Activated naive CD4-positive, alpha-beta T cell treated with anti-CD3 and anti-CD28 coated beads for 36 hours (primary cell): ENCODE data around the gene RAET1E. TPM values are rescaled to one million over a fixed set of nuclear protein-coding genes. Genes with fewer than 3 reads are reported as not detected.
"Not testable (repeated sequence)": the region's sequence is repeated elsewhere in the genome, so short reads cannot be mapped to it uniquely, and the experiment has no call there.

Experiments used
- CTCF ChIA-PET: fragments of 350-600 bp; sonication (Branson Sonifier 250); formaldehyde crosslinking; loops from one replicate; lab custom pipeline; 2021; ENCODE audit warnings: antibody characterized with exemption; lab: Charles Lee
- DNase-seq: peaks from one replicate; pipeline ENCODE4 v3.0.0-alpha.2; 2020
- H3K27ac Mint-ChIP-seq: one replicate; pipeline ENCODE4 v1.8.0; 2021; ENCODE audit warnings: mild to moderate bottlenecking, mixed read lengths
- H3K27me3 Mint-ChIP-seq: one replicate; pipeline ENCODE4 v1.8.0; 2021; ENCODE audit warnings: low read depth, mixed read lengths
- H3K36me3 Mint-ChIP-seq: one replicate; pipeline ENCODE4 v1.8.0; 2021; ENCODE audit warnings: low read depth, mixed read lengths
- H3K4me1 Mint-ChIP-seq: one replicate; pipeline ENCODE4 v1.8.0; 2021; ENCODE audit warnings: low read depth, mixed read lengths
- H3K4me3 Mint-ChIP-seq: one replicate; pipeline ENCODE4 v1.8.0; 2021; ENCODE audit warnings: mild to moderate bottlenecking, moderate library complexity, mixed read lengths
- H3K9me3 Mint-ChIP-seq: one replicate; pipeline ENCODE4 v1.8.0; 2021; ENCODE audit warnings: mixed read lengths
- intact Hi-C: fragments of 100-400 bp; cut with micrococcal nuclease; formaldehyde crosslinking; loops from one replicate; pipeline ENCODE4 v1.15.1; 2023
- total RNA-seq, 2 experiments: library from RNA; stranded (reverse); gene quantifications; one replicate each; pipeline ENCODE4 v1.2.3, GENCODE V29; 2021

RAET1E gene, protein sequence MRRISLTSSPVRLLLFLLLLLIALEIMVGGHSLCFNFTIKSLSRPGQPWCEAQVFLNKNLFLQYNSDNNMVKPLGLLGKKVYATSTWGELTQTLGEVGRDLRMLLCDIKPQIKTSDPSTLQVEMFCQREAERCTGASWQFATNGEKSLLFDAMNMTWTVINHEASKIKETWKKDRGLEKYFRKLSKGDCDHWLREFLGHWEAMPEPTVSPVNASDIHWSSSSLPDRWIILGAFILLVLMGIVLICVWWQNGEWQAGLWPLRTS
- total RNA-seq: not detected

DNA sequence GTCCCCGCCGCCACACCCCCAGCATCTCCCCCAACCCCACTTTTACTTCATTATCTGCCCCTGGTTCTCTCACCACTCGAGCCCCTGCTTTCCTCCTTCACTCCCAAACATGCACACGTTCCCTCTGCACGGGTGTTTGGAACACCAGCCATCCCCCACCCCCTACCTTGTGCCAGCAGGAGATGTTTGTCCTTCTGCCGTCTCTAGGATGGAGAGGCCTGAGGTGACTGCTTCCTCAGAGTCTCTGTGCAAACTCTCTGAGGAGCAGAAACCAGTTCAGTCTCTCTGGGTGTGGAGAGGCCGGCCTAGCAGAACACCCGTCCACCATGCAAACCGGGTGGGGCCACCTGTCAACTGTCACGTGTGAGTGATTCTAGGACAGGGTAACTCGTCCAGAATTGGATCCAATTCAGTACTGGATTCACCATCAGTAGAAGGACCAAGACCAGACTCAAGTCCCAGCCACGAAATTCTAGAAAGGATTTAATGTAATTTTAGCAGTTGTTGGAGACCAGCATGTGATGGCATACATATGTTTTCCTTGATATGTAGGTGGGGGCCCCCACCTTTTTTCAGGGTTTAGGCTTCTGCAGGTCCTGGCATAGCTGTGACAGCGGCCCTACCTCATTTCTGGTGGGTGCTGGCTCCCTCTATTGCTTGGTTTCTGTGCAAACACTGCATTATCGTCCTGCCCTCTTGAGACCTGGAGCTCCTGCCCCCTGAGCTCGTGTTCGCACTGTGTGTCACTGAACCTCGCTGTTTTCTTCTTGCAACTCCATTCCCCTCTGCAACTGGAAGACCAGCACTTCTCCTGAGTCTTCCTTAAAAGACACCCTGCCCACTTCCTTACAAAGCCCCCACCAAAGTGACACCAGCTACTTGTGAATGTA, at the start of gene RAET1E:
RAET1E (minus strand) TSS at position 259 of the 890 bp plus-strand sequence. CDS start 7,212 bp downstream, outside the sequence.
- intact Hi-C loops: no loop called here
- H3K4me1 Mint-ChIP-seq: peaks cover 12% of the 10 kb centered on the region

DNA sequence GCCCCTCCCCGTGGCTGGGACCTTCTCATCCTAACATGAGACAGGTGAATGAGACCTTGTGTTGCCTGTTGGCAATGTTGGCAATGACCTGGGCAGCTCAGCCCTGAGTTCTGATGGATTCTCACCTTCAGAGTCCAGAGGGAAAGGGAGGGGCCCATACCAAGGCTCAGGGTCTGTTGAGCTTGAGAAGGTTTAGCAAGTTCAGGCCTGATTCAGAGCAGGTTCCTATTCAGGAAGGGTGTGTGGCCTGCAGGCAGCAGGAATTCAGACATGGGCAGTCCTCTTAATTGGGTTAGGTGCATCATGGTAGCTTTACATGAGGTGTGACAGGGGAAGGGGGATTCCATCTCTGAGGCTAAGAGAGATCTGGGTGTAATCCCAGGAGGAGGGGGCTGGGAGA, 49.6 kb upstream of the RAET1E start:
- CTCF ChIA-PET: interaction anchor here (1.4 kb wide), 1 partner anchor 69 kb away, joined by 3 read pairs; no protein-coding TSS in a partner anchor
- peaks cover 44% of the 10 kb centered on the region for H3K27me3 Mint-ChIP-seq
- H3K27ac Mint-ChIP-seq, H3K4me1 Mint-ChIP-seq, intact Hi-C loops, H3K4me3 Mint-ChIP-seq, H3K36me3 Mint-ChIP-seq, DNase-seq, H3K9me3 Mint-ChIP-seq: not testable (repeated sequence)

More for the DNA sequence above, at the start of gene RAET1E:
- no peaks in the 10 kb centered on the region for H3K9me3 Mint-ChIP-seq
- H3K27me3 Mint-ChIP-seq: peaks cover 3% of the 10 kb centered on the region
- no peak within 1 kb of the TSS for H3K4me3 Mint-ChIP-seq
- no peak within 1 kb of the TSS for H3K27ac Mint-ChIP-seq
- no peaks in the 10 kb centered on the region for H3K36me3 Mint-ChIP-seq
- CTCF ChIA-PET: no interaction called here
- no peak for DNase-seq

DNA sequence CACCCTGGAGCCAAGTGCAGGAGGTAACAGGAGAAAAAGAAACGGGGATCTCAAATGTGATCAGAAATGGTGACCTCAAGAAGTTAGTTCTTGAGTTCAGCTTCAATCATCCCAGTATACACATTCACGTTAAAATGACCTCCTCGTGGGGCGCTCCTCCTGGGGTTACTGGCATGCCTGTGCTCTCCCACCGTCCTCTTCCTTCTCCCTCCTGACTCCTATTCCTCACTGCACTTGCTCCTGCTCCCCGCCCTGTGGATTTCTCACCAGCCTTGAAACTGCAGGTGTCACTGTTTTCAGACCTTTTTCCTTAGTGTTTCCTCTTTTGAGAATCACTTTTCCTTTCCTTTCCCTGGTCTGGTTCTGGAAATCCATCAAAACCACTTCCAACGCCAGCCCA, 48.7 kb upstream of the RAET1E start:
- intact Hi-C loops, H3K4me1 Mint-ChIP-seq, CTCF ChIA-PET, H3K9me3 Mint-ChIP-seq, H3K4me3 Mint-ChIP-seq, H3K27ac Mint-ChIP-seq, H3K36me3 Mint-ChIP-seq, DNase-seq: not testable (repeated sequence)
- peaks cover 39% of the 10 kb centered on the region for H3K27me3 Mint-ChIP-seq

DNA sequence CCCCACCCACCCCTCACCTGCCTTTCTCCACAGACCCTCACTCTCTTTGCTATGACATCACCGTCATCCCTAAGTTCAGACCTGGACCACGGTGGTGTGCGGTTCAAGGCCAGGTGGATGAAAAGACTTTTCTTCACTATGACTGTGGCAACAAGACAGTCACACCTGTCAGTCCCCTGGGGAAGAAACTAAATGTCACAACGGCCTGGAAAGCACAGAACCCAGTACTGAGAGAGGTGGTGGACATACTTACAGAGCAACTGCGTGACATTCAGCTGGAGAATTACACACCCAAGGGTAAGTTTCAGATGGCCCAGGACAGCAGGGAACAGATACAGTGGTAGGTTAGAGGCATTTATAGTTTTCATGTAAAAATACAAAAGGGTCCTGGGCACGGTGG, 47.4 kb upstream of the RAET1E start:
- not testable (repeated sequence) for H3K27ac Mint-ChIP-seq, H3K36me3 Mint-ChIP-seq

DNA sequence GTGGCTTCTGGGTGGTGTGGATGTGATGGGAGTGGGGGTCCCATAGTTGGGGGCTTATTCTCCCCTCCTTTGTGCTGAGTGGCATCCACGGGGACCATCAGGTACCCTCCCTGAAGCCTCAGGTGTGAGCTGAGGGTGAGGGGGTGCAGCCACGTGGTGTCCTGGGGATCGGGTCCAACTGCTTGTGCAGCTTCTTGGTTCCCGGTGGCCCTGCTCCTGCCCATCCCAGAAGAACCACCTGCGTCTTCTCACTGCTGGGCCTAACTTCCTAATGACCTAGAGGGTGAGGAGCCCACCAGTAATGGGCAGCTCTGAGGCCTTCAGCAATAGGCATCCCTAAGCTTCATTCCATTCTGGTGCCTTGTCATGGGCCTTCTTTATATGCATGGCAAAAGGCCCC, 45.4 kb upstream of the RAET1E start:
- peaks cover 40% of the 10 kb centered on the region for H3K27me3 Mint-ChIP-seq
- DNase-seq, CTCF ChIA-PET, H3K4me3 Mint-ChIP-seq, H3K9me3 Mint-ChIP-seq, H3K36me3 Mint-ChIP-seq, H3K27ac Mint-ChIP-seq, intact Hi-C loops: not testable (repeated sequence)
- H3K4me1 Mint-ChIP-seq: peaks cover 29% of the 10 kb centered on the region

More for the DNA sequence above, 47.4 kb upstream of the RAET1E start:
- H3K4me3 Mint-ChIP-seq, CTCF ChIA-PET, DNase-seq, H3K9me3 Mint-ChIP-seq, intact Hi-C loops: not testable (repeated sequence)
- H3K27me3 Mint-ChIP-seq: peaks cover 36% of the 10 kb centered on the region
- H3K4me1 Mint-ChIP-seq: peaks cover 11% of the 10 kb centered on the region

DNA sequence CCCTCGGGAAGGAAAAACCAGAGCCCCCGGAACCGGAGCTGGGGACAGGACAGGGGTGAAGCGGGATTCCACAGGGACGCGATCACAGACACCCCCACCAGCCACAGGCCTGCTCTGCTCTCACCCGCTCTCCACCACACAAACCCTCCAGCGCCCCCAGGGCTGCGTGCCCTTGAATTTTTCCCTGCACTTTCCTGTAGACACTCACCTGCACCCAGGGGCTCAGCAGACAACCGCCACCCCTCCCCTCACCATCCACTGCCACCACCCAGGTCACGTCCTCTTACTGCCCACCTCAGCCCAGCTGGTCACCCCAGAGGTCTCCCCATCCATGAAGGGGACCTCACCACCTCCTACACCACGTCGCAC, 44.5 kb upstream of the RAET1E start:
- no peaks in the 10 kb centered on the region for H3K9me3 Mint-ChIP-seq
- no peak overlapping the region for H3K27ac Mint-ChIP-seq
- intact Hi-C loops: loop anchor here (1.0 kb wide), 1 partner anchor 193 kb away; the partner anchor contains the start of gene PCMT1
- peaks cover 32% of the 10 kb centered on the region for H3K4me1 Mint-ChIP-seq
- no peak for DNase-seq
- H3K4me3 Mint-ChIP-seq: peak overlapping the region; percentile 89
- peaks cover 42% of the 10 kb centered on the region for H3K27me3 Mint-ChIP-seq
- CTCF ChIA-PET: no interaction called here
- H3K36me3 Mint-ChIP-seq: no peaks in the 10 kb centered on the region

DNA sequence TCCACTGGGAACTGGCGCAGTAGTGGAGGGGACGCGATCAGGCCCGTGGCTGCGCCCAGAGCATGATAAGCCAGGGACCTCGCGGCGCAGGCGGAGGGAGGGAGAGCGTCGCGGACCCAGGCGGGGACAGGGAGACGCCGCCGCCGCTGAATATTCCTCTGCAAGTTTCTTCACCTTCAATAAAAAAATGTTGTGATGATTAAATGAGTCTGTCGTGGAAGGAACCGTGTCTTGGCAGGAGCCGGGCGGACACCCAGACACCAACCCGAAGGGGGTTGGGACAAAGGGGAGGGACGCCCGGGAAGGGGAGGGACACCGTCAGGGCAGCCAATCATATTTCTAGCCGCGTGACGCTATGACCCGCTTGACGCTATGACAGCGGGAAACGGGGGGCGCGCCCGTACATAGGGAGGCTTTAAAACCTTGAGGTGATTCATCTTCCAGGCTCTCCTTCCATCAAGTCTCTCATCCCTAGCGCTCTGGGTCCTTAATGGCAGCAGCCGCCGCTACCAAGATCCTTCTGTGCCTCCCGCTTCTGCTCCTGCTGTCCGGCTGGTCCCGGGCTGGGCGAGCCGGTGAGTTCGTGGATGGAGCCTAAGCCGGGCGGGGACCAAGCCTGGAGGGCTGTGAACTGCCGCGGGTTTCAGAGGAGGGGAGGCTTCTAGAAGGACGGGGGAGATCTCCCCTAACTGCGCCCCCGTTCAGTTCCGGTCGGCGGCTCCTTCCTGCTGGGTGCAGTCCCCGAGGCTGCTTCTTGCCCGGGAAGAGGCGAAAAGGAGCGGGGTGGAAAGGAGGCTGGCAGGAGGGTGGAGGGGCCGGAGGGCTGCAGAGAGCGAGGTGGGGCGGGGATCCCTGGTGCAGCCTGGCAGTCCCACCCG, 43.9 kb upstream of the RAET1E start, which contains the start of gene ULBP2:
ULBP2 (plus strand) TSS at position 432 of the 878 bp plus-strand sequence; CDS start at position 491, 59 bp downstream.
- Mint-ChIP-seq H3K4me1 (peaks cover 32% of the 10 kb centered on the region), H3K27ac (no peak within 1 kb of the TSS), H3K9me3 (no peaks in the 10 kb centered on the region), H3K27me3 (peaks cover 46% of the 10 kb centered on the region), H3K36me3 (no peaks in the 10 kb centered on the region), H3K4me3 (peak within 1 kb of the TSS; percentile 89)
- CTCF ChIA-PET: no interaction called here
- DNase-seq: peak; percentile 96
- intact Hi-C loops: loop anchor here (1.0 kb wide), 4 partner anchors 21 to 227 kb away; partner anchors contain the start of genes PCMT1 and ULBP1

DNA sequence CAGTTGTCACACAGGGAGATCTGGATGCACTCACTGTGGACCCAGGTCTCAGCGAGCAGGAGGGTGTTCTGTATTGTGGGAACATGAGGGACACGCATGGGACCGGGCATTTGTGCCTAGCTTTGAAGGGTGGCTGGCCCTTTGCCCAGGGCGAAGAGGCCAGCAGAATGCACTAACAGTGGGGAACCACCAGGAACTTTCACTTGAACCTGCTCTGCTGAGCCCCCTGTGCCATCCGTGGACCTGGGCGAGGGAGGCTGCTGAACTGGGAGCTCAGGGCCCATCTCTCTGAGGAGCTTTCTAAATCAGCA, 42.7 kb upstream of the RAET1E start:
- H3K27me3 Mint-ChIP-seq: peaks cover 55% of the 10 kb centered on the region
- H3K9me3 Mint-ChIP-seq: no peaks in the 10 kb centered on the region
- peaks cover 32% of the 10 kb centered on the region for H3K4me1 Mint-ChIP-seq
- no peak for DNase-seq
- H3K4me3 Mint-ChIP-seq: peak overlapping the region; percentile 39
- no peak overlapping the region for H3K27ac Mint-ChIP-seq
- no peaks in the 10 kb centered on the region for H3K36me3 Mint-ChIP-seq
- intact Hi-C loops: no loop called here
- CTCF ChIA-PET: no interaction called here

DNA sequence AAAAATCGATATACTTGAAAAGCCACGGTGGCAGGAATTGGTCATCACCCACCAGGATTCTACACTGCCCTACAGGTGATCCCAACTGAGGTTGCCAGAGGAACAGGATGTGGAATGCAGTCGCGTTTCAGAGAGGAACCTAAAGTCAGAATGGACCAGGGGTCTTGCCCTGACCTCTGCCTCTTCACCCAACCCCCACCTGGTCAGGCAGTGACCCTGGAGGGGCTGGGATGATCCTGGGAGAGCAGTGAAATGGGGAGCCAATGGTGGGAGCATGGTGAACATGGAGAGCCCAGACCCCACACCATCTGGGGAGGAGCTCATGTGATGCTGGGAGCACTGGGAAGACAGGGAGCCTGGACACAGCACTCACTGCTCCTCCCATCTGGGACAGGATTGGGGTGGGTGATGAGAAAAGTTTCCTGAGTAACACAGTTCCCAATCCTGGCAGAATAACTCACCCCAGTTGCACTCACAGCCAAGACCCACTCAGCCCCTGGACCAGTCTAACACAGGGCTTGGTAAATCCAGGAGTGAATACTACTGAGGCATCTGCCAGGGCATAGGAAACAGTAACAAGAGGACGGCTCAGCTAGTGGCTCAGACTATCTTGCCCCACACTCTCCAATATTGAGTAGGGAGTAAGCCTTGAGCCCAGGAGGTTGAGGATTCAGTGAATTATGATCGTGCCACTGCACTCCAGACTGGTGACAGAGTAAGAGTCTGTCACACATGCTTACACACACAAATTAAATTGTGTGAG, 42.2 kb upstream of the RAET1E start:
- H3K27me3 Mint-ChIP-seq: peaks cover 60% of the 10 kb centered on the region
- peaks cover 35% of the 10 kb centered on the region for H3K4me1 Mint-ChIP-seq
- no peaks in the 10 kb centered on the region for H3K9me3 Mint-ChIP-seq
- no peak overlapping the region for H3K27ac Mint-ChIP-seq
- DNase-seq: no peak
- H3K36me3 Mint-ChIP-seq: no peaks in the 10 kb centered on the region
- intact Hi-C loops: loop anchor here (1.0 kb wide), 1 partner anchor 77 kb away; no protein-coding TSS in a partner anchor
- CTCF ChIA-PET: interaction anchor here (0.7 to 1.2 kb wide), 2 partner anchors 13 to 22 kb away, joined by 3 read pairs; no protein-coding TSS in a partner anchor
- H3K4me3 Mint-ChIP-seq: peak overlapping the region; percentile 39

DNA sequence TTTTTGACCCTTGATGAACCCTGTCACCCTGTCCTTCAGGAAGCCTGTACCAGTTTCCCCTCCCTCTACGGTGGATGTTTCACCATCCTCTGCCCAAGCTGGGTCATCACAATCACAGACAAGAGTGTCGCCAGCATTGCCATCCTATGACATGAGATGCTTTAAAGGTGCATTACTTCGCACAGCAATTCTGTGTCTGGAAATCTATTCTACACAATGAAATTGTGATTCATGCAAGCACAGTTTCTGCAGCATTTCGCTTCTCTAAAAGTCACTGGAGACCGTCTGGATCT, 41.4 kb upstream of the RAET1E start:
- Mint-ChIP-seq H3K4me3 (peak overlapping the region; percentile 69), H3K27ac (no peak overlapping the region), H3K4me1 (peaks cover 36% of the 10 kb centered on the region), H3K36me3 (no peaks in the 10 kb centered on the region), H3K27me3 (peaks cover 67% of the 10 kb centered on the region), H3K9me3 (no peaks in the 10 kb centered on the region)
- no peak for DNase-seq
- CTCF ChIA-PET: interaction anchor here (1.2 kb wide), 1 partner anchor 13 kb away, joined by 3 read pairs; no protein-coding TSS in a partner anchor
- intact Hi-C loops: loop anchor here (1.0 kb wide), 1 partner anchor 78 kb away; no protein-coding TSS in a partner anchor

DNA sequence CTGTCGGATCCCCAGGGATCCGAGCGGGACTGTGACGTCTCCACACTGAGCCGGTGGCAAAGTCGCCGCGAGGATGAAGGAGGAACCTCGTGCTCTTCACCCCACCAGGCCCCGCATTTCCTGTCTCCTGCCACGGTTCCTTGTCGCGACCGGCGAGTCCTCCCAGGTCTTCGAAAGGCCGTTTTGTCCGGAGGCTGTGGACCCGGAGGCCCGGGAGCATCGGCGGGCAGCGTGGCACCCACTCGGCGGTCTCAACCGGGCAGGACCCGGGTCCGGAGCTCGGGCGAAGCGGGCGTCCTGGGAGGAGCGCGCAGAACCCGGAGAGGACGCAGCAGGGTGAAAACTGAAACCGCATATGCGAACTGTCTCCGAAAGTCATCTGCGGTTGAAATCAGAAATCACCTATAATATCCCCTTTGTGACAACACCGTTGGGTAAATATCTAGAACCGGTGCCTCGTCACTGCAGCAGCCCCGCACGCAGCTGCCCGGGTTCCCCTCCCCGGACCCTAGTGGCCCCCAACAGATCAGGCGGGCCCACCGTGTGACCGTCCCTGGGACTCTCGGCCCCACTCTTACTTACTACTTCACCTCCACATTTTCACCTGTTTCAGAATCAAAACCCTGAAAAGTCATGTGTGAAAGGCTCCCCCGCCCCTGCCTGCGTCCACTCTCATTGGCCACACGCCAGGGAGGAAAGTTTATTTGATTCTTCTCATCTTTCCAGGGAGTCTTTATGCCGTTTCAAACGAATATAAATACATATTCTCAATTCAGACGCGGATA, 40.9 kb upstream of the RAET1E start:
- Mint-ChIP-seq H3K27ac (no peak overlapping the region), H3K27me3 (peaks cover 69% of the 10 kb centered on the region), H3K4me1 (peaks cover 36% of the 10 kb centered on the region), H3K36me3 (no peaks in the 10 kb centered on the region), H3K4me3 (peak overlapping the region; percentile 69), H3K9me3 (no peaks in the 10 kb centered on the region)
- CTCF ChIA-PET: interaction anchor here (0.6 to 1.2 kb wide), 3 partner anchors 14 to 68 kb away, joined by 3 to 4 read pairs (median 3); no protein-coding TSS in a partner anchor
- intact Hi-C loops: loop anchor here (1.0 kb wide), 2 partner anchors 79 to 131 kb away; partner anchors contain the start of gene ULBP3
- DNase-seq: peak; percentile 67
